Globus pallidus (tissue), 1 donor: ENCODE results near the gene POU2F1.
"Not testable (repeated sequence)": the region's sequence is repeated elsewhere in the genome, so short reads cannot be mapped to it uniquely, and the experiment has no call there.

ENCODE experiments used
- DNase-seq: peaks from one replicate; pipeline ENCODE4 v3.0.0-alpha.2; 2015; ENCODE audit warnings: low spot score

The POU2F1 gene

GRCh38 chr1:167205306-167206050, 15.2 kb upstream of the POU2F1 start:
- DNase-seq, result not testable (repeated sequence)

- no peak for DNase-seq
Measured at GRCh38 chr1:167206166-167206835, 14.4 kb upstream of the POU2F1 start.

- no peak for DNase-seq
Measured at GRCh38 chr1:167207940-167208623, 12.6 kb upstream of the POU2F1 start.

GRCh38 chr1:167208624-167208976, 12.1 kb upstream of the POU2F1 start:
- DNase-seq, result no peak

GRCh38 chr1:167209044-167209443, 11.6 kb upstream of the POU2F1 start:
- no peak for DNase-seq

DNA sequence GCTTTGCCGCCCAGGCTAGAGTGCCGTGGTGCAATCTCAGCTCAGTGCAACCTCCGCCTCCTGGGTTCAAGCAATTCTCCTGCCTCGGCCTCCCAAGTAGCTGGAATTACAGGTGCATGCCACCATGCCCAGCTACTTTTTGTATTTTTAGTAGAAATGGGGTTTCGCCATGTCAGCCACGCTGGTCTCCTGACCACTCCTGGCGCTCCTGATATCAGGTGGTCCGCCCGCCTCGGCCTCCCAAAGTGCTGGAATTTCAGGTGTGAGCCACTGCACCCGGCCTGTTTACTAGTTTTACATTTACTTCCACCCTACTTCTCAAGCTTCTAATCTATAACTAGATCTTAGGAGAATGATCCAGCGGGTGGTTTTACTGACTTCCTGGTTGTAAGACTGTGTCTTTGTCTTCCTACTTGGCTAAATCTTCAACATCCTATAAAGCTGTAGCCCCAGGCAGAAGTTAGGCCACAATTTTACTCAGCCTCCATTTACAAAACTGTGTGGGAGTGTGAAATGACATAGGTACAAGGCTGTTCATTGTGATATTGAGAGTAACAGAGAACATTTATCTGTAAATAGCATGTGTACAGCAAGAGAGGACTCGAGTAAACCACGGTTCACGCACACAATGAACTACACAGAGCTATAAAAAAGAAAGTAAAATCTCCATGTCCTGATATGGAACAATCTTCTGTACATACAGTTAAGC, 9.6 kb upstream of the POU2F1 start:
- DNase-seq, result no peak

DNA sequence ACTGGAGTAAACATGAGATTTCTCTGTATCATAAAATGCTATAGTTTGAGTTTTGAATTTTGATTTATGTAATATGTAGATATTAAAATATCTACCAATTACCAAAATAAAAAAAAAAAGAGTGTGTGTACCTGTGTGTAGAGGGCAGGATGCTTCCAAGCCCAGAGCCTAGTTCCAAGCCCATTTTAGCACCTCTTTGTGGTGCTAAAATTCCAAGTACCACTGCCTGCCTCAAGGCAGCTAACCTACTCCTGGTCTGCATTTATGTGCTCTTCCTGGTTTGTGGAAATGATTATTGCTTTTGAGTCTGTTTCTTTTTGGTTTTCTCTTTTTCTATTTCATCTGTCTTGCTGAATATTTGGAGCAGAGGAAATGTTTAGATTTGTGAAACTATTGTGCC, 8.7 kb upstream of the POU2F1 start:
- no peak for DNase-seq

DNA sequence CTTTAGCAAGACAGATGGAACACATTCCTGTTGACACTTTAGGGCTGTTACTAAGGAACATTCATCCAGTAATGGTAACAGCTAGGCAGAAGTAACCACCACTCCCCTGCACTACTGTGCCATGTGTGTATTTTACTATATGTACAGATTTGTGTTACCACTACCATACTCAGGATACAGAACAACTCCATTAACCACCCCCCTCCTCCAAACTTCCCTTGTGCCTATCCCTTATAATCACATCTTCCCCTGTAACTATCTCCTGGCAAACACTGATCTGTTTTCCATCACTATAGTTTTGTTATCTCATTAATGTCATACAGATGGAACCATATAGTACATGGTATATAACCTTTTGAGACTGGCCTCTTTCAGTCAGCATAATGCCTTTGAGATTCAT, 3.9 kb upstream of the POU2F1 start:
- DNase-seq, result no peak

DNA sequence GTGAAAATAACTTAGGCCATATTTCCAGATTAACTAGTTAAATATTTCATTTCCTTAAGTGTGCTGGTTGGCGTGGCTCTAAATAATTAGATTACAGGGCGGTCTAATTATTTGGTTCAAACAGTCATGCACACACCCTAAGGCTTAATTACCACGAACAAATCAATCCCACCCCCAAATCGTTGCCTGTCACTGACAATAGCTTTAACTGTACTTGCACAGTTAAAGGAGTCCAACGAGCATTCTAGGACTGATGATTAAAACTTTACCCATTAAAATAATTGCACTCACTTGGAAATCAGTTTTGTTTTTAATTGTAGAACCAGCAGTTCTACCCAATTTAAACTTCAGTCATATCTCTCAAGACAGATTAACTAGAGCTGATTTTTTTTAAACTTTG, 1.5 kb upstream of the POU2F1 start:
- DNase-seq, result no peak

DNA sequence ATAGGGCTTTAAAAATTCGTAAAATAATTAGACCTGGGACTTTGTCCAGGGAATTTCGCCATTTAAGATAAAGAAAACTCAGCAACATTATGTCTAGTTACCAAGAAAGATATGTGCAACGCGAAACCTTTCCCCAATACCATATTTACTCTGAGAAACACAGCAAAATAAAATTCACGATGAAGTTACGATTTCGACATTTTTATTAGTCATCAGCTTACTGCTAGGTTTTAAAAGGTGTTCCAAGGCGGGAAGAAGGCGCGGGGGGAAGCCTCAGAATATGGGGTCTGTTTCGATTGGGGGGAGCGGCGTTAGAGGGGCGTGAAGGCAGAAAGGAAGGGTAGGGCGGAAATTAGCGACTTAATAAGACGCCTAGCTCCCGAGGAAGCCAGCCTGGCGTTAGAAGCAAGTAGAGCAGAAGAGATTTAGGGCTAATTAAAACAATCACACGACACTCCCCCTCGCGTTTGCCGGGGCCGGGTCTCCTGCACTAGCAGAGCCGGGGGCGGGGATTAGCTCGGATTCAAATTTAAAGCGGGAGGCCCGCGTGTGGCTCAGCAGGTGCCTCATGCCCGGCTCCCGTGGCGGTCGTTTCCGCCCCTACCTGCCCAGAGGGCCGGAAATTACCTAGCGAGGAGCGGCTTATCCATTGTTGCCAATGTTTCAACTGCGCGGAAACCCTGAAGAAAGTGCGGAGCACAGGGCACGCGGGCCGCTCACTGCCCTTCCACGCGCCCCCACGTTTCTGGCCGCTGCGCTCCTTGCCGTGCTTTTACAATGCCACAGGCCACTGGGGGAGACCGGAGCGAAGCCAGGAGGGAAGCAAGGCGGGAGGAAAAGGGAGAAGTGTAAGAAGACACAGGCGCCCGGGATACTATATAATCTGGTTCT, 795 bp upstream of the POU2F1 start:
- DNase-seq, result peak; percentile 69

GRCh38 chr1:167221126-167221737, 546 bp downstream of the POU2F1 start:
- DNase-seq, result peak; percentile 30

GRCh38 chr1:167221738-167222610, 1.3 kb downstream of the POU2F1 start:
- peak; percentile 72 for DNase-seq

- DNase-seq, result no peak
Measured at GRCh38 chr1:167223144-167224103, 2.7 kb downstream of the POU2F1 start.

DNA sequence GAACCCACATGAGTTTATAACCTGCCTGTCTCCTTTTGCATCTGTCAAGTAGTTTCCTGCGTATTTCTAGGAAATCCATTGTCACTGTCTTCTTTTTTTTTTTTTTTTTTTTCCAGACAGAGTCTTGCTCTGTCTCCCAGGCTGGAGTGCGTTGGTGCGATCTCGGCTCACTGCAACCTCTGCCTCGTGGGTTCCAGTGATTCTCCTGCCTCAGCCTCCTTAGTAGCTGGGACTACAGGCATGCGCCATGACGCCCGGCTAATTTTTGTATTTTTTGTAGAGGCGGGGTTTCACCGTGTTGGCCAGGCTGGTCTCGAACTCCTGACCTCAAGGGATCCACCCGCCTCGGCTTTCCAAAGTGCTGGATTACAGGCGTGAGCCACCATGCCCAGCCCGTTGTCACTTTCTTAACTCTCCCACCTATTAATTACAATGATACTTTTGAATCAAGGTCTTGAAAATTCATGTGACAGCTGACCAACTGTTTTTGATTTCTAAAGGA, 4.1 kb downstream of the POU2F1 start:
- DNase-seq, result not testable (repeated sequence)

DNA sequence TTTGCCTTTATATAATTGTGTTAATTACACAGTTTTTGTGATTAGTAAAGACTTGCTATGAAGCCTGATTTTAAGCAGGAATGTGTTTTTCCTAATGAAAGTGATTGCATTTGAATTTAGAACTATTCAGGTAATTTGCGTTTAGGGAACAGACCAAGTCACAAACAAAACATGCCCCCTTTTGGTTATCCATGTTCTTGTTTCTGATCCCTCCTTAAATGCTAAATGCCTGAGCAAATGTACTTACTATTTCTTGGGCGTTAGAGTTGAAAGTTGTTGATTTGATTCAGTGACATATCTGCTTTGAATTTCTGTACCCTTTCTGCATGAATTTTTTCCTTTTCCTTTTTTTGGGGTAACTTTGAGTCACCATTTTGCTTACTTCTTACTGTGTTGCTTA, 5.2 kb downstream of the POU2F1 start:
- no peak for DNase-seq

- DNase-seq, result no peak
Measured at GRCh38 chr1:167227934-167228378, 7.3 kb downstream of the POU2F1 start.

- DNase-seq, result no peak
Measured at GRCh38 chr1:167229719-167230385, 9.2 kb downstream of the POU2F1 start.

DNA sequence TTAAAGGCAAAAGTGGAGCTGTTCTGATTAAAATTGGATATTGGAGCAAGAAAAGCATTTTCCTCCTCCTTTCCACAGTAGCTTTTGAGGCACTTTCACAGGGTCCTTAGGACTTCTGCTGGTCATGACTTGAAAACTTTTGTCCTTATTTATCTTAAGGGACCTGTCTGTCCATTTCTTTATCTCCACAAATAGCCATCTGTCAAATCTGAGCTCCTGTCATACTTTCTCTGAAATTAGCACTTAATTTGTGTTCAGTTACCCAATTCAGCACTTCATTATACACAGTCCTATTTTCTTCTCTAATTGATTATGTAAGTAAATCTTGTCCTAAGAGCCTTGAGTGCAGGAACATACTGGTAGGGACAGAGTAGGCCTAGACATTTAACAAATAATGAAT, 9.8 kb downstream of the POU2F1 start:
- DNase-seq, result no peak
